A673 (cell line): Measurements from ENCODE around the gene NUP50. TPM values are rescaled to one million over a fixed set of nuclear protein-coding genes. Genes with fewer than 3 reads are reported as not detected.

Experiments
- BruUV-seq: library from RNA; stranded (reverse); fragments of 400-500 nt; replicated peaks from 2 replicates; lab custom pipeline; 2021; lab: Mats Ljungman, UMichigan
- CTCF ChIA-PET: fragments of 300-600 bp; sonication (Branson Sonifier 250); formaldehyde crosslinking; loops from one replicate; lab custom pipeline; 2022; ENCODE audit warnings: antibody characterized with exemption; lab: Charles Lee
- POLR2A ChIA-PET: fragments of 300-600 bp; sonication (Branson Sonifier 250); formaldehyde crosslinking; loops from one replicate; lab custom pipeline; 2022; ENCODE audit warnings: antibody characterized with exemption; ENCODE audit not compliant: low non-redundant PET; lab: Charles Lee
- DNase-seq: peaks from one replicate; pipeline ENCODE4 v3.0.0-alpha.2; 2015; ENCODE audit warnings: low spot score
- H3K27ac ChIP-seq: fragments of 200-600 bp; sonication (generic); 2 replicates; pipeline ENCODE4 v1.5.1; 2016; ENCODE audit warnings: mixed run types, low read depth, mild to moderate bottlenecking, mixed read lengths, antibody characterized with exemption, low read length; ENCODE audit not compliant: poor library complexity, severe bottlenecking
- H3K27me3 ChIP-seq: fragments of 200-600 bp; sonication (generic); replicated peaks from 2 replicates; pipeline ENCODE4 v1.6.1; 2017; ENCODE audit warnings: mixed run types, low read depth, mild to moderate bottlenecking, mixed read lengths, antibody characterized with exemption, low read length; ENCODE audit not compliant: insufficient read depth, poor library complexity
- H3K36me3 ChIP-seq: fragments of 200-600 bp; sonication (generic); 2 replicates; pipeline ENCODE4 v1.6.1; 2016; ENCODE audit warnings: mixed run types, mild to moderate bottlenecking, mixed read lengths, antibody characterized with exemption, low read length; ENCODE audit not compliant: insufficient read depth, poor library complexity, severe bottlenecking
- H3K4me1 ChIP-seq: fragments of 200-600 bp; sonication (generic); 2 replicates; pipeline ENCODE4 v1.6.1; 2017; ENCODE audit warnings: mixed run types, mild to moderate bottlenecking, mixed read lengths, antibody characterized with exemption, low read length; ENCODE audit not compliant: insufficient read depth, poor library complexity, severe bottlenecking
- H3K4me3 ChIP-seq: fragments of 200-600 bp; sonication (generic); 2 replicates; pipeline ENCODE4 v1.5.1; 2016; ENCODE audit warnings: low read depth, mixed run types, mild to moderate bottlenecking, mixed read lengths, low read length; ENCODE audit not compliant: poor library complexity, severe bottlenecking
- H3K9me3 ChIP-seq: fragments of 200-600 bp; sonication (generic); 2 replicates; pipeline ENCODE4 v1.6.1; 2016; ENCODE audit warnings: mixed run types, low read depth, mild to moderate bottlenecking, mixed read lengths, antibody characterized with exemption, low read length; ENCODE audit not compliant: poor library complexity, severe bottlenecking
- CTCF ChIP-seq: fragments of 300-800, 200-600 bp; sonication (generic); conservative IDR thresholded peaks from 2 replicates; pipeline ENCODE4 v1.5.1; 2017; ENCODE audit warnings: low read depth, mild to moderate bottlenecking, antibody characterized with exemption, low read length, moderate library complexity, mixed read lengths
- EZH2 ChIP-seq: fragments of 200-600 bp; sonication (generic); IDR thresholded peaks from 2 replicates; pipeline ENCODE4 v1.6.1; 2017; ENCODE audit warnings: borderline replicate concordance, low read depth, mild to moderate bottlenecking, mixed read lengths, antibody characterized with exemption, low read length; ENCODE audit not compliant: poor library complexity, severe bottlenecking
- intact Hi-C: fragments of 100-400 bp; cut with micrococcal nuclease; formaldehyde crosslinking; loops from one replicate; pipeline ENCODE4 v1.10.0; 2022; ENCODE audit not compliant: unreplicated experiment
- total RNA-seq: library from RNA; stranded (reverse); gene quantifications from 2 replicates; pipeline ENCODE4 v1.2.3, GENCODE V29; 2021

NUP50 gene
- total RNA-seq, 1 experiment from 2014 or later = 124 TPM

GRCh38 chr22:45200230-45200629 lies 36.5 kb downstream of the NUP50 start:
- no peaks in the 10 kb centered on the region for H3K27me3 ChIP-seq
- H3K4me3 ChIP-seq = no peak overlapping the region
- DNase-seq = no peak
- intact Hi-C loops = no loop called here
- peaks cover 5% of the 10 kb centered on the region for H3K36me3 ChIP-seq
- H3K27ac ChIP-seq = no peak overlapping the region
- TF ChIP-seq CTCF (no peak), EZH2 (no peak)
- H3K4me1 ChIP-seq = peaks cover 8% of the 10 kb centered on the region
- no TSS peak for BruUV-seq
- POLR2A ChIA-PET = no interaction called here
- CTCF ChIA-PET = interaction anchor here (0.7 kb wide), 1 partner anchor 27 kb away, joined by 5 read pairs; no protein-coding TSS in a partner anchor
- H3K9me3 ChIP-seq = no peaks in the 10 kb centered on the region

GRCh38 chr22:45200860-45201511 lies 37.3 kb downstream of the NUP50 start:
- Histone ChIP-seq H3K36me3 (peaks cover 5% of the 10 kb centered on the region), H3K27me3 (no peaks in the 10 kb centered on the region), H3K4me1 (peaks cover 8% of the 10 kb centered on the region), H3K27ac (no peak overlapping the region), H3K9me3 (no peaks in the 10 kb centered on the region), H3K4me3 (no peak overlapping the region)
- intact Hi-C loops = no loop called here
- ChIA-PET POLR2A (no interaction called here), CTCF (no interaction called here)
- DNase-seq = no peak
- TF ChIP-seq CTCF = no peak
- no TSS peak for BruUV-seq

- TF ChIP-seq EZH2 (no peak), CTCF (no peak)
- no peak for DNase-seq
- intact Hi-C loops = no loop called here
- Histone ChIP-seq H3K9me3 (no peaks in the 10 kb centered on the region), H3K4me3 (no peak overlapping the region), H3K4me1 (peaks cover 8% of the 10 kb centered on the region), H3K36me3 (peaks cover 5% of the 10 kb centered on the region), H3K27ac (no peak overlapping the region), H3K27me3 (no peaks in the 10 kb centered on the region)
- POLR2A ChIA-PET = no interaction called here
- CTCF ChIA-PET = no interaction called here
- BruUV-seq = no TSS peak
These were observed 38.1 kb downstream of the NUP50 start for GRCh38 chr22:45201678-45202332.
